ENCODE results near the gene MACROD2. TPM values are rescaled to one million over a fixed set of nuclear protein-coding genes. Genes with fewer than 3 reads are reported as not detected.

Gene MACROD2
- total and polyA plus RNA-seq, 2 experiments from 2014 or later, result 2.8 to 4.3 TPM

- no peaks in the 10 kb centered on the region for H3K4me1 ChIP-seq (ENCODE audit: insufficient read depth)
- Mint-ChIP-seq H3K9me3 (no peaks in the 10 kb centered on the region), H3K4me3 (no peak overlapping the region), H3K27ac (no peak overlapping the region), H3K36me3 (ENCODE audit: low read depth) (no peaks in the 10 kb centered on the region), H3K4me1 (no peaks in the 10 kb centered on the region), H3K27me3 (ENCODE audit: insufficient read depth, low read depth, poor library complexity) (peaks cover 2% of the 10 kb centered on the region)
- H4K20me1 ChIP-seq (replicated peaks; ENCODE audit: insufficient read depth), result no peaks in the 10 kb centered on the region
- no peaks in the 10 kb centered on the region for H3K27me3 ChIP-seq (ENCODE audit: insufficient read depth)
- no peak for ATAC-seq
- peaks cover 13% of the 10 kb centered on the region; the same call in 1 of the 2 replicates for H3K9me2 ChIP-seq (ENCODE audit: insufficient read depth)
- no peak for DNase-seq (ENCODE audit: low spot score)
- H3K4me2 ChIP-seq, result no peak overlapping the region
- H3K27ac ChIP-seq (ENCODE audit: low read depth), result no peak overlapping the region
- H3F3A ChIP-seq (replicated peaks; ENCODE audit: low read depth), result no peaks in the 10 kb centered on the region
- H2AFZ ChIP-seq, result no peak overlapping the region
- no peaks in the 10 kb centered on the region for H3K79me2 ChIP-seq (replicated peaks; ENCODE audit: insufficient read depth)
- H3K4me3 ChIP-seq, result no peak overlapping the region
- TF ChIP-seq CREB1 (CRISPR knock-in tag; IDR thresholded peaks at IDR 0.05; ENCODE audit: low read depth) (no peak), ZNF331 (CRISPR knock-in tag; IDR thresholded peaks at IDR 0.05; ENCODE audit: low read depth) (no peak), POLR2AphosphoS5 (IDR thresholded peaks at IDR 0.05; ENCODE audit: low read depth) (no peak), NANOG (IDR thresholded peaks at IDR 0.05; ENCODE audit: borderline replicate concordance) (no peak), CTCF (conservative IDR thresholded peaks at IDR 0.05; ENCODE audit: low read depth in 2 of 2) (no peak), JUNB (IDR thresholded peaks at IDR 0.05; ENCODE audit: unreplicated experiment) (no peak), EZH2phosphoT487 (IDR thresholded peaks at IDR 0.05; ENCODE audit: unreplicated experiment) (no peak), ZNF462 (CRISPR knock-in tag; IDR thresholded peaks at IDR 0.05) (no peak), EZH2 (IDR thresholded peaks at IDR 0.05; ENCODE audit: low read depth, unreplicated experiment) (no peak), ETS1 (IDR thresholded peaks at IDR 0.05) (no peak), REST (IDR thresholded peaks at IDR 0.05; ENCODE audit: unreplicated experiment) (no peak), ZNF114 (CRISPR knock-in tag; IDR thresholded peaks at IDR 0.05) (no peak), STAT1 (IDR thresholded peaks at IDR 0.05; ENCODE audit: unreplicated experiment) (no peak)
- no peaks in the 10 kb centered on the region for H3K36me3 ChIP-seq (ENCODE audit: insufficient read depth)
These were observed 1511.0 kb downstream of the MACROD2 start for GRCh38 chr20:15506311-15506710.

Measured in GM23338 (cell line).